SK-N-MC (cell line): ENCODE data around the gene SLC22A16.

Experiments
- DNase-seq: peaks from one replicate; pipeline ENCODE4 v3.0.0-alpha.2; 2011; ENCODE audit warnings: low read depth, low spot score
- H3K27ac ChIP-seq: fragments of 200-600 bp; sonication (generic); 2 replicates; pipeline ENCODE4 v1.5.1; 2016; ENCODE audit warnings: mixed run types
- H3K36me3 ChIP-seq: fragments of 200-600 bp; sonication (generic); 2 replicates; pipeline ENCODE4 v1.6.1; 2017; ENCODE audit warnings: antibody characterized with exemption, low read length, mixed read lengths; ENCODE audit not compliant: insufficient read depth
- H3K4me3 ChIP-seq: fragments of 200-600 bp; sonication (generic); 2 replicates; pipeline ENCODE4 v1.5.1; 2016
- H3K9ac ChIP-seq: fragments of 200-600 bp; sonication (generic); 2 replicates; pipeline ENCODE4 v1.8.0; 2017; ENCODE audit warnings: mixed run types, mixed read lengths; ENCODE audit not compliant: insufficient read length
- H3K9me3 ChIP-seq: fragments of 200-600 bp; sonication (generic); 2 replicates; pipeline ENCODE4 v1.6.1; 2017; ENCODE audit warnings: low read depth, mild to moderate bottlenecking, antibody characterized with exemption, low read length, moderate library complexity, mixed read lengths
- EZH2 ChIP-seq: fragments of 200-600 bp; sonication (generic); IDR thresholded peaks from one replicate; pipeline ENCODE4 v1.6.1; 2017; ENCODE audit warnings: antibody characterized with exemption
- FOXP2 ChIP-seq: optimal IDR thresholded peaks from 2 replicates; pipeline ENCODE3; 2011; ENCODE audit warnings: mild to moderate bottlenecking, moderate library complexity; ENCODE audit not compliant: insufficient read depth; ENCODE audit errors: extremely low read length, control extremely low read depth
- POLR2AphosphoS5 ChIP-seq: IDR thresholded peaks from 2 replicates; pipeline ENCODE4 v1.6.1; 2012; ENCODE audit warnings: mild to moderate bottlenecking, low read depth, low read length, borderline replicate concordance

SLC22A16 gene

DNA sequence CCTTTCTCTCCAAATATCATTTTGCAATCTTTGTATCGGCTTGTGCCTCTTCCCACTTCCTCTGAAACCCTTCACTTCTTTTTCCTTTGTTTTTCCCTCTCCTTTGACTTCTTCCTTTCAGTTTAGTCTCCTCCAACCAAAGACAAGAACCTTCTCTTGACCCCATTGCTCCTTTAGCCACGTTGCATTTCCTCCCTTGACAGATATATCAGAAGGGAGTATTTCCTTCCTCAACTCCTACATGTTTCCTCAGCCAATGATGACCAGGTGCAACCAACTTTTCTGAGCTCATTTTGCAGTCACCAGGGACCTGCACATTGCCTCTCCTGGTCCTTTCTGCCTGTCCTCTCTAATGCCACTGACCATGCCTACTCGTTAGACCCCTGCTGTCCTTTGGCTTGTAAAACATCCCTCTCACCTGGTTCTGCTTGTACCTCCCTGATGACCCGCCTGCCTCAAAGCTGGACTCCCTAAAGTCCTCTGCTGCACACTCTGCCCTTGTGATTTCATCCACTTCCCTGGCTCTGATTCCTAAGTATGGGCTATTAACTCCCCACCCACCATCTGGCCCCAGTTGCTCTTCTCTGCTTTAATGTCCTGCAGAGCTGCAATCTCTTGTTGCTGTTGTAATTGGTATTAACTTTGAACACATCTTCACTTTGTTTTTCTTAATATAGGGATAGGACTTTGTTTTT lies 27.4 kb downstream of the SLC22A16 start:
- DNase-seq: no peak
- TF ChIP-seq EZH2: no peak
- no peak for TF ChIP-seq POLR2AphosphoS5
- no peak for TF ChIP-seq FOXP2
- H3K9ac ChIP-seq: no peak overlapping the region
- H3K4me3 ChIP-seq: no peak overlapping the region
- H3K9me3 ChIP-seq: no peaks in the 10 kb centered on the region
- no peaks in the 10 kb centered on the region for H3K36me3 ChIP-seq
- H3K27ac ChIP-seq: no peak overlapping the region

DNA sequence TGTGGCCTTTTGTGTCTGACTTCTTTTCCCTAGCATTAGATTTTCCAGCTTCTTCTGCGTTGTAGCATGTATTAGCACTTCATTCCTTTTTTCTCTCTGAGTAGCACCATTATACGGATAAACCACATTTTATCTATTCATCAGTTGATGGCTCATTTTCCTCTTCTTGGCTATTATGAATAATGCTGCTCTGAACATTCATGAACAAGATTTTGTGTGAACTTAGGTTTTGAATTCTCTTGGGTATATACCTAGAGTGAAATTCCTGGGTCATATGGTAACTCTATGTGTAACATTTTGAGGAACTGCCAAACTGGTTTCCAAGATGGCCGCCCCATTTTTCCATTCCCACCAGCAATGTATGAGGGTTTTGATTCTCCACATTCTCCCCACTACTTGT lies 28.7 kb downstream of the SLC22A16 start:
- H3K9me3 ChIP-seq: no peaks in the 10 kb centered on the region
- no peak for DNase-seq
- H3K9ac ChIP-seq: no peak overlapping the region
- no peak overlapping the region for H3K4me3 ChIP-seq
- no peak overlapping the region for H3K27ac ChIP-seq
- H3K36me3 ChIP-seq: no peaks in the 10 kb centered on the region
- TF ChIP-seq FOXP2: no peak
- TF ChIP-seq POLR2AphosphoS5: no peak
- no peak for TF ChIP-seq EZH2

DNA sequence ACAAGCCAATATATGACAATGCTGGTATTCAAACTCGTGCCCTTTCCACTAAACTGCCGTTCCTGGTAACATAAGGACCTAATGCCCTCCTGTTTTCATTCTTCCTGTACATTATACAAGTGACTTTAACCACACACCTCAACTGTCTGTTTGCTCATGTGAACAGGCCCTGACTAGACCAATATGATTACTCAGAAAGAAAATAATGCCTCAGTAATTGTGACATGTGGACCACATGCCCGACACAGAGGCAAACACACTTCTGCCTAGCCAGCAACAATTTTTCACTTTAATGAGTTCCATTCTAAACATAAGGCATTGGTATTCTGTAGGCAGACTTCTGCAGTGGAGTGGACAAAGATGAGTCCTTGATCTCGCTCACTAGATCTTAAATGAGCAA lies 30.0 kb downstream of the SLC22A16 start:
- Histone ChIP-seq H3K27ac (no peak overlapping the region), H3K9me3 (no peaks in the 10 kb centered on the region), H3K9ac (no peak overlapping the region), H3K4me3 (no peak overlapping the region), H3K36me3 (no peaks in the 10 kb centered on the region)
- no peak for DNase-seq
- TF ChIP-seq FOXP2 (no peak), POLR2AphosphoS5 (no peak), EZH2 (no peak)

DNA sequence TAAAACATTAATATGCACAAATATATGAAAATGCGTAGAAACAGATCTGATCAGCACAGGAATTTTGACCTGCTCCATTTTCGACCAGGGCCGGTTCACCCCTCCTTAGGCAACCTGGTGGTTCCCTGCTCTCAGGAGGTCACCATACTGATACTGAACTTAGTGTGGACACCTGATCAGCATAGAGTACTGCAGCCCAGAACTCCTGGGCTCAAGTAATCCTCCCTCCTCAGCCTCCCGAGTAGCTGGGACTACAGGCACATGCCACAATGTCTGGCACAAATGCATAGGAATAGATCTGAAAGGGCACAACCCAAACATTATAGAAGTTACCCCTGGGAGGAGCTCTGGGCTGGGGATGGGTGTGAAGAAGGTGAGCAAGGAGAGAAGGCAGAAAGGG lies 36.4 kb downstream of the SLC22A16 start:
- no peaks in the 10 kb centered on the region for H3K9me3 ChIP-seq
- no peak overlapping the region for H3K9ac ChIP-seq
- H3K27ac ChIP-seq: no peak overlapping the region
- DNase-seq: no peak
- no peaks in the 10 kb centered on the region for H3K36me3 ChIP-seq
- no peak for TF ChIP-seq EZH2
- H3K4me3 ChIP-seq: no peak overlapping the region

DNA sequence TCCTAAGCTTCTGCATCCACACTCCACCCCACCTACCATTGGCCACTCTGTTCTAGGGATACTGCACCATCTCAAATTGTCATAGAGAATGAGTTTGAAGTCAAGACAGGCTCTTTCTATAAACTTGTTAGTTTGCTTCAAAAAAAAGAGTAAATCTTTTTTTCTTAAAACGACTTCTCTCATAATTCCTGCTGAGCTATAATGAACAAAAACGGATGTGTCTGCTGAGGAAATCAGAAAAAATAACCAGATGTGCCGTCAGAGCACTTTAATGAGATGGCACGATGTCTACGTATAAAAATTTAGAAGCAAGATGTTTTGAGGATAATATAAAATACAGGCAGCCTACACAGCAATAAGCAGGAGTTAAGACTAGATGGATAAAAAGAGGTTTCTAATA lies 37.1 kb downstream of the SLC22A16 start:
- Histone ChIP-seq H3K9ac (no peak overlapping the region), H3K27ac (peak overlapping the region; percentile 60; the same call in 1 of the 2 replicates), H3K9me3 (no peaks in the 10 kb centered on the region), H3K4me3 (peak overlapping the region; percentile 44), H3K36me3 (no peaks in the 10 kb centered on the region)
- DNase-seq: peak; percentile 28
- TF ChIP-seq EZH2: no peak
- no peak for TF ChIP-seq POLR2AphosphoS5
- no peak for TF ChIP-seq FOXP2

DNA sequence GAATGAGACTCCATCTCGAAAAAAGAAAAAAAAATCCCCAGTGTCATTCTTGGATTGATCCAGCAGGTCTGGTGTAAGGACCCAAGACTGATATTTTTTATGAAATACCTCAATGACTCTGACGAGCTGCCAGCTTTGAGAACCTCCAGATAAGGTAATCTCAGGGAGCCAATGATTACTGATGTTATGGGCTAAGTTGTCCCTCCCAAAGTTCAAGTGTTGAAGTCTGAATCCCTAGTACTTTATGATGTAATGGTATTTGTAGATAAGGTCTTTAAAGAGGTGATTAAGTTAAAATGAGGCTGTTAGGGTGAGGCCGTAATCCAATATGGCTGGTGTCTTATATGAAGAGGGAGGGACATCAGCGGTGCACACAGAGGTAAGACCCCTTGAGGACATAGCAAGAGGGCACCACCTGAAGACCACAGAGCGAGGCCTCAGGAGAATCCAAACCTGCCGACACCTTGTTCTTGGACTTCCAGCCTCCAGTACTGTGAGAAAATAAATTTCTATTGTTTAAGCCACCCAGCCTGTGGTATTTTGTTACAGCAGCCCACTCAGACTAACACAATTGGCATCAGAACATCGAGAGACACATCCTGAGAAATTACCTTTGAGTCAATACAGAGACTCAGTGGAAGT lies 41.3 kb downstream of the SLC22A16 start:
- Histone ChIP-seq H3K36me3 (no peaks in the 10 kb centered on the region), H3K9ac (no peak overlapping the region), H3K4me3 (no peak overlapping the region), H3K9me3 (no peaks in the 10 kb centered on the region), H3K27ac (no peak overlapping the region)
- TF ChIP-seq POLR2AphosphoS5 (no peak), EZH2 (no peak), FOXP2 (no peak)
- DNase-seq: no peak

DNA sequence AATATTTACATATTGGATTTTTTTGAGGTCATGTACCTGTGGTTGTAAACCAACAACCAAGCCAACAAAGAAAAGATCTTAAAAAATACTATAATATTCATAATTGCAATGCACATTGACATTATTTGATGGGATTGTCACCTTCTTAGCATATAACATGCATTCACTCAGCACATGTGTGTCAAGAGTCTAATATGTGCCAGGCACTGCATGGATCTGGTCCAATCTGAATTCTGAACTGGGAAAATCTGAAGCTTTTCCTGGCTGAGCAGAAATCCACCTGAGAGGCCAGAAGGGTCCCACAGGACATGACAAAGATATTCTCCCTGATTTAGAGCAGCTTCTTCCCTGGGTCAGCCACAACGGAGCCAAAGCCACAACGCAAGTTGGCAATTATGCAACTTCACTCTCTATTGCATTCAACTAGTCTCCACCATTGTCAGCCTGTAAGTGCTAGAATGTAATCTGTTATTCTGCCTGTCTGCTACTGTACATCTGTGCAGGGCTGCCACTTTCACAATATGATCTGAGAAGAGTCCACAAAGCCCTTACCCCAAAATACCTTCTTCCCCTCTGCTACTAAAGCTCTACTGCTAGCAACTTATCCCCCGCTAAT lies 44.0 kb downstream of the SLC22A16 start:
- TF ChIP-seq FOXP2 (no peak), EZH2 (no peak), POLR2AphosphoS5 (no peak)
- no peak overlapping the region for H3K4me3 ChIP-seq
- no peaks in the 10 kb centered on the region for H3K36me3 ChIP-seq
- H3K27ac ChIP-seq: no peak overlapping the region
- H3K9me3 ChIP-seq: no peaks in the 10 kb centered on the region
- no peak for DNase-seq
- no peak overlapping the region for H3K9ac ChIP-seq

DNA sequence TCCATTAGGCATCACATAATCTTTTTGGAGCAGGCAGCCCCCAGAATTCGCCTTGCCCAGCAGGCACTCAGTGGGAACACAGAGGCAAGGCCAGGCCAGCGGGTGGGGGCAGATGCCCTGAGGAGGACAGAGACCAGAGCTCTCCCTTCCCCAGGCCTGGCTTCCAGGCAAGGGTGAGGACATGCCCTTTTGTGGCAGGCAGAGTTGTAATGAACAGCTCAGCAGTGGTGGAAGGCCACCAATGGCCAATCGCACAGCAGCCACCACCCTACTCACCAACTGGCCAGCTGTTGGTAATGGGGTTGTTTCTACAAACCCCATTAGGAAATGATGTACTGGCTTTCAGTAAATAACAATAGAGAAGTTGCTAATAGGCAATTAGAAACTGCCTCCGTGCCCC lies 45.7 kb downstream of the SLC22A16 start:
- Histone ChIP-seq H3K36me3 (no peaks in the 10 kb centered on the region), H3K27ac (no peak overlapping the region), H3K9ac (no peak overlapping the region), H3K9me3 (no peaks in the 10 kb centered on the region), H3K4me3 (no peak overlapping the region)
- DNase-seq: no peak
- TF ChIP-seq EZH2 (no peak), POLR2AphosphoS5 (no peak), FOXP2 (no peak)

DNA sequence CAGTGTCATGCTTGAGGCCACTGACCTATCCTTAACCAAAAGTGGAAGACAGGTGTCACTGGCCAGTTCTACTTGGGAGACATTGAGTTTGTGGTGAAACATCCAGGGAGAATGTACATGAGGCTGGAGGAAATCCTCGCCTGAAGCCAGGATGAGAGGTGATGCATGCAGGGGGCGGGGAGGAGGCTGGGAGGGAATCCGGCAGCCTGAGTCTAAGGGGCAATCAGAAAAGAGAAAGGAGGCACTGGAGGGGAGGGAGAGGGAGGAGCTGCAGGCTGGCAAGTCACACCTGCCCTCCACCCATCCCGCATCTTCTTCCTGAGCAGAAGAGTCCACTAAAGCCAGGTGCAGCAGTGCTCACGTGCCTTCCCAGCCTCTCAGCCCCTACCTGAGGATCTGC lies 46.2 kb downstream of the SLC22A16 start:
- Histone ChIP-seq H3K4me3 (no peak overlapping the region), H3K27ac (no peak overlapping the region), H3K36me3 (no peaks in the 10 kb centered on the region), H3K9me3 (no peaks in the 10 kb centered on the region), H3K9ac (no peak overlapping the region)
- TF ChIP-seq FOXP2: no peak
- TF ChIP-seq POLR2AphosphoS5: no peak
- no peak for TF ChIP-seq EZH2
- DNase-seq: no peak

DNA sequence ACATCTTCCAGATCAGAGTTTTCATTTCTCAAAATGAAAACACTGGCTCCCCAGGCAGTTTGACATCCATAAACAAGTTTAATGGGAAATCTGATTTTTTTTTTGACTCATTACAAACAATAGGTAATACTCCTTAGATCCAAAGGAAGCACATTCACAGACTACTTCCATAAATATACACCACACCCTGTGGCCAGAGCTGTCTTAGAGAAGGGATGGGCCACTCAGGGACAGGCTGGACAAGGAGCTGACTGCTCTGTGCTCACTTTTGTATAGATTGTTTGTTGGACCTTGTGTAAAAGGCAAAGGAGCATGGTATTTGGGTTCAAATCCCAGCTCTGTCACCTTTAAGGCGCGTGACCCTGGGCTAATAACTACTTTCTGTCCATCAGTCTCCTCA lies 48.3 kb downstream of the SLC22A16 start:
- no peak for TF ChIP-seq EZH2
- TF ChIP-seq FOXP2: no peak
- TF ChIP-seq POLR2AphosphoS5: no peak
- no peak overlapping the region for H3K27ac ChIP-seq
- no peak overlapping the region for H3K4me3 ChIP-seq
- no peaks in the 10 kb centered on the region for H3K9me3 ChIP-seq
- H3K36me3 ChIP-seq: no peaks in the 10 kb centered on the region
- DNase-seq: no peak
- H3K9ac ChIP-seq: no peak overlapping the region
